ENCODE results near the gene TMEM62. TPM values are rescaled to one million over a fixed set of nuclear protein-coding genes. Genes with fewer than 3 reads are reported as not detected.

Gene TMEM62
- total and polyA plus RNA-seq, 10 of the 15 experiments (the other 5 are each of a cell fraction or from before 2014, with no cell fraction given): 7.0 to 26.8 (median 14.9) TPM

DNA sequence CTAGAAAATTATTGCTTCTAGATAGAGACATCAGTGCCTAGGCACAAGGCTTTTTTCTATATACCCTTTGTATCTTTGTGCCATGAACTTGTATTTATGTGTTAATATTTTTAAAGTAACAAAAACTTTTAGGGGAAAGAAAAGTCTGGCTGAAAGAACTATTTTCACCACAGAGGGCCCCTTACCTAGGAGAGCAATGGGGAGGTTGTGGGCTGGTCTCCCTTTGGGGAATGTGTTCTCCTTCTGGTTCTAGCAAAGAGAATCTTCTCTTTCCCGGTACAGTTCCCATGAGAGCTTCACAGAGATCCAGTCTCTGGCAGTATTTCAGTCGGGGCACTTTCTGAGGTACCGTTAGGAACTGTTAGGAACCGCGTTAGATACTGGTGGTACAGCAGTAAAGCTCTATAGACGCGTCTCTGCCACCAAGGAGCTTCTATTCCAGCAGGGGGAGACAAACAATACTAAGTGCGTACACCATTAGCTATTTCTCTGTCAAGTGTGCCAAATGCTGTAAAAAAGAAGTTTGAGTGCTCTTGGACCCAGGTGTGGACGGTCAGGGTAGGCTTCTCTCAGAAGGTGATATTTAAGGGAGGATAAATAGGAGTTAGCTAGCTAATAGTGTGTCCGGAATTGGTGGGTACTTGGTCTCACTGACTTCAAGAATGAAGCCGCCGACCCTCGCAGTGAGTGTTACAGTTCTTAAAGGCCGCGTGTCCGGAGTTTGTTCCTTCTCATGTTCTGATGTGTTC, 92.0 kb downstream of the TMEM62 start (continued):
- TF ChIP-seq, protein P1, sequence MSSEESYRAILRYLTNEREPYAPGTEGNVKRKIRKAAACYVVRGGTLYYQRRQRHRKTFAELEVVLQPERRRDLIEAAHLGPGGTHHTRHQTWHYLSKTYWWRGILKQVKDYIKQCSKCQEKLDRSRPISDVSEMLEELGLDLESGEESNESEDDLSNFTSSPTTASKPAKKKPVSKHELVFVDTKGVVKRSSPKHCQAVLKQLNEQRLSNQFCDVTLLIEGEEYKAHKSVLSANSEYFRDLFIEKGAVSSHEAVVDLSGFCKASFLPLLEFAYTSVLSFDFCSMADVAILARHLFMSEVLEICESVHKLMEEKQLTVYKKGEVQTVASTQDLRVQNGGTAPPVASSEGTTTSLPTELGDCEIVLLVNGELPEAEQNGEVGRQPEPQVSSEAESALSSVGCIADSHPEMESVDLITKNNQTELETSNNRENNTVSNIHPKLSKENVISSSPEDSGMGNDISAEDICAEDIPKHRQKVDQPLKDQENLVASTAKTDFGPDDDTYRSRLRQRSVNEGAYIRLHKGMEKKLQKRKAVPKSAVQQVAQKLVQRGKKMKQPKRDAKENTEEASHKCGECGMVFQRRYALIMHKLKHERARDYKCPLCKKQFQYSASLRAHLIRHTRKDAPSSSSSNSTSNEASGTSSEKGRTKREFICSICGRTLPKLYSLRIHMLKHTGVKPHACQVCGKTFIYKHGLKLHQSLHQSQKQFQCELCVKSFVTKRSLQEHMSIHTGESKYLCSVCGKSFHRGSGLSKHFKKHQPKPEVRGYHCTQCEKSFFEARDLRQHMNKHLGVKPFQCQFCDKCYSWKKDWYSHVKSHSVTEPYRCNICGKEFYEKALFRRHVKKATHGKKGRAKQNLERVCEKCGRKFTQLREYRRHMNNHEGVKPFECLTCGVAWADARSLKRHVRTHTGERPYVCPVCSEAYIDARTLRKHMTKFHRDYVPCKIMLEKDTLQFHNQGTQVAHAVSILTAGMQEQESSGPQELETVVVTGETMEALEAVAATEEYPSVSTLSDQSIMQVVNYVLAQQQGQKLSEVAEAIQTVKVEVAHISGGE (CRISPR knock-in tag; IDR thresholded peaks at IDR 0.05): no peak
- no peak for TF ChIP-seq SMAD1 (IDR thresholded peaks at IDR 0.05; ENCODE audit: low read depth, partially characterized antibody)
- TF ChIP-seq, protein P2, sequence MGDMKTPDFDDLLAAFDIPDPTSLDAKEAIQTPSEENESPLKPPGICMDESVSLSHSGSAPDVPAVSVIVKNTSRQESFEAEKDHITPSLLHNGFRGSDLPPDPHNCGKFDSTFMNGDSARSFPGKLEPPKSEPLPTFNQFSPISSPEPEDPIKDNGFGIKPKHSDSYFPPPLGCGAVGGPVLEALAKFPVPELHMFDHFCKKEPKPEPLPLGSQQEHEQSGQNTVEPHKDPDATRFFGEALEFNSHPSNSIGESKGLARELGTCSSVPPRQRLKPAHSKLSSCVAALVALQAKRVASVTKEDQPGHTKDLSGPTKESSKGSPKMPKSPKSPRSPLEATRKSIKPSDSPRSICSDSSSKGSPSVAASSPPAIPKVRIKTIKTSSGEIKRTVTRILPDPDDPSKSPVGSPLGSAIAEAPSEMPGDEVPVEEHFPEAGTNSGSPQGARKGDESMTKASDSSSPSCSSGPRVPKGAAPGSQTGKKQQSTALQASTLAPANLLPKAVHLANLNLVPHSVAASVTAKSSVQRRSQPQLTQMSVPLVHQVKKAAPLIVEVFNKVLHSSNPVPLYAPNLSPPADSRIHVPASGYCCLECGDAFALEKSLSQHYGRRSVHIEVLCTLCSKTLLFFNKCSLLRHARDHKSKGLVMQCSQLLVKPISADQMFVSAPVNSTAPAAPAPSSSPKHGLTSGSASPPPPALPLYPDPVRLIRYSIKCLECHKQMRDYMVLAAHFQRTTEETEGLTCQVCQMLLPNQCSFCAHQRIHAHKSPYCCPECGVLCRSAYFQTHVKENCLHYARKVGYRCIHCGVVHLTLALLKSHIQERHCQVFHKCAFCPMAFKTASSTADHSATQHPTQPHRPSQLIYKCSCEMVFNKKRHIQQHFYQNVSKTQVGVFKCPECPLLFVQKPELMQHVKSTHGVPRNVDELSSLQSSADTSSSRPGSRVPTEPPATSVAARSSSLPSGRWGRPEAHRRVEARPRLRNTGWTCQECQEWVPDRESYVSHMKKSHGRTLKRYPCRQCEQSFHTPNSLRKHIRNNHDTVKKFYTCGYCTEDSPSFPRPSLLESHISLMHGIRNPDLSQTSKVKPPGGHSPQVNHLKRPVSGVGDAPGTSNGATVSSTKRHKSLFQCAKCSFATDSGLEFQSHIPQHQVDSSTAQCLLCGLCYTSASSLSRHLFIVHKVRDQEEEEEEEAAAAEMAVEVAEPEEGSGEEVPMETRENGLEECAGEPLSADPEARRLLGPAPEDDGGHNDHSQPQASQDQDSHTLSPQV (IDR thresholded peaks at IDR 0.05): 0 out of 2 replicates have a peak, but pooled peaks have one; percentile 59
- TF ChIP-seq, protein P3, sequence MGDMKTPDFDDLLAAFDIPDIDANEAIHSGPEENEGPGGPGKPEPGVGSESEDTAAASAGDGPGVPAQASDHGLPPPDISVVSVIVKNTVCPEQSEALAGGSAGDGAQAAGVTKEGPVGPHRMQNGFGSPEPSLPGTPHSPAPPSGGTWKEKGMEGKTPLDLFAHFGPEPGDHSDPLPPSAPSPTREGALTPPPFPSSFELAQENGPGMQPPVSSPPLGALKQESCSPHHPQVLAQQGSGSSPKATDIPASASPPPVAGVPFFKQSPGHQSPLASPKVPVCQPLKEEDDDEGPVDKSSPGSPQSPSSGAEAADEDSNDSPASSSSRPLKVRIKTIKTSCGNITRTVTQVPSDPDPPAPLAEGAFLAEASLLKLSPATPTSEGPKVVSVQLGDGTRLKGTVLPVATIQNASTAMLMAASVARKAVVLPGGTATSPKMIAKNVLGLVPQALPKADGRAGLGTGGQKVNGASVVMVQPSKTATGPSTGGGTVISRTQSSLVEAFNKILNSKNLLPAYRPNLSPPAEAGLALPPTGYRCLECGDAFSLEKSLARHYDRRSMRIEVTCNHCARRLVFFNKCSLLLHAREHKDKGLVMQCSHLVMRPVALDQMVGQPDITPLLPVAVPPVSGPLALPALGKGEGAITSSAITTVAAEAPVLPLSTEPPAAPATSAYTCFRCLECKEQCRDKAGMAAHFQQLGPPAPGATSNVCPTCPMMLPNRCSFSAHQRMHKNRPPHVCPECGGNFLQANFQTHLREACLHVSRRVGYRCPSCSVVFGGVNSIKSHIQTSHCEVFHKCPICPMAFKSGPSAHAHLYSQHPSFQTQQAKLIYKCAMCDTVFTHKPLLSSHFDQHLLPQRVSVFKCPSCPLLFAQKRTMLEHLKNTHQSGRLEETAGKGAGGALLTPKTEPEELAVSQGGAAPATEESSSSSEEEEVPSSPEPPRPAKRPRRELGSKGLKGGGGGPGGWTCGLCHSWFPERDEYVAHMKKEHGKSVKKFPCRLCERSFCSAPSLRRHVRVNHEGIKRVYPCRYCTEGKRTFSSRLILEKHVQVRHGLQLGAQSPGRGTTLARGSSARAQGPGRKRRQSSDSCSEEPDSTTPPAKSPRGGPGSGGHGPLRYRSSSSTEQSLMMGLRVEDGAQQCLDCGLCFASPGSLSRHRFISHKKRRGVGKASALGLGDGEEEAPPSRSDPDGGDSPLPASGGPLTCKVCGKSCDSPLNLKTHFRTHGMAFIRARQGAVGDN (IDR thresholded peaks at IDR 0.05): 0 out of 2 replicates have a peak, but pooled peaks have one; percentile 13
- no peak for TF ChIP-seq KAT2A (conservative IDR thresholded peaks at IDR 0.05; ENCODE audit: control insufficient read depth, low read depth, low read length)
- TF ChIP-seq TBL1XR1 (IDR thresholded peaks at IDR 0.05; ENCODE audit: low read depth, low read length): no peak
- TF ChIP-seq, protein P4, sequence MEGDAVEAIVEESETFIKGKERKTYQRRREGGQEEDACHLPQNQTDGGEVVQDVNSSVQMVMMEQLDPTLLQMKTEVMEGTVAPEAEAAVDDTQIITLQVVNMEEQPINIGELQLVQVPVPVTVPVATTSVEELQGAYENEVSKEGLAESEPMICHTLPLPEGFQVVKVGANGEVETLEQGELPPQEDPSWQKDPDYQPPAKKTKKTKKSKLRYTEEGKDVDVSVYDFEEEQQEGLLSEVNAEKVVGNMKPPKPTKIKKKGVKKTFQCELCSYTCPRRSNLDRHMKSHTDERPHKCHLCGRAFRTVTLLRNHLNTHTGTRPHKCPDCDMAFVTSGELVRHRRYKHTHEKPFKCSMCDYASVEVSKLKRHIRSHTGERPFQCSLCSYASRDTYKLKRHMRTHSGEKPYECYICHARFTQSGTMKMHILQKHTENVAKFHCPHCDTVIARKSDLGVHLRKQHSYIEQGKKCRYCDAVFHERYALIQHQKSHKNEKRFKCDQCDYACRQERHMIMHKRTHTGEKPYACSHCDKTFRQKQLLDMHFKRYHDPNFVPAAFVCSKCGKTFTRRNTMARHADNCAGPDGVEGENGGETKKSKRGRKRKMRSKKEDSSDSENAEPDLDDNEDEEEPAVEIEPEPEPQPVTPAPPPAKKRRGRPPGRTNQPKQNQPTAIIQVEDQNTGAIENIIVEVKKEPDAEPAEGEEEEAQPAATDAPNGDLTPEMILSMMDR (IDR thresholded peaks at IDR 0.05 in 2 of 3, conservative IDR thresholded peaks at IDR 0.05 in 1 of 3; ENCODE audit: control insufficient read depth in 2 of 3, extremely low read depth in 1 of 3, insufficient read depth in 1 of 3, low read depth in 3 of 3, low read length in 3 of 3): peak; percentile 73 to 89 (median 76)
- no peak for TF ChIP-seq BCL11A (IDR thresholded peaks at IDR 0.05; ENCODE audit: low read depth, low read length)
- TF ChIP-seq MEF2A (IDR thresholded peaks at IDR 0.05; ENCODE audit: insufficient read depth, low read depth, low read length): no peak
- no peak for TF ChIP-seq FOXK2 (IDR thresholded peaks at IDR 0.05)
- TF ChIP-seq, protein P5, sequence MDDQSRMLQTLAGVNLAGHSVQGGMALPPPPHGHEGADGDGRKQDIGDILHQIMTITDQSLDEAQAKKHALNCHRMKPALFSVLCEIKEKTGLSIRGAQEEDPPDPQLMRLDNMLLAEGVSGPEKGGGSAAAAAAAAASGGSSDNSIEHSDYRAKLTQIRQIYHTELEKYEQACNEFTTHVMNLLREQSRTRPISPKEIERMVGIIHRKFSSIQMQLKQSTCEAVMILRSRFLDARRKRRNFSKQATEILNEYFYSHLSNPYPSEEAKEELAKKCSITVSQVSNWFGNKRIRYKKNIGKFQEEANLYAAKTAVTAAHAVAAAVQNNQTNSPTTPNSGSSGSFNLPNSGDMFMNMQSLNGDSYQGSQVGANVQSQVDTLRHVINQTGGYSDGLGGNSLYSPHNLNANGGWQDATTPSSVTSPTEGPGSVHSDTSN (IDR thresholded peaks at IDR 0.05; ENCODE audit: insufficient replicate concordance, low read depth, low read length): no peak
- TF ChIP-seq STAT1 (conservative IDR thresholded peaks at IDR 0.05): no peak
- 0 out of 2 replicates have a peak, but pooled peaks have one; percentile 33 for TF ChIP-seq ZSCAN29 (IDR thresholded peaks at IDR 0.05)

Measured in GM12878 (cell line).